GM19238 (cell line): ENCODE data around the gene SCAMP3.

ENCODE experiments used
- DNase-seq: peaks from one replicate; pipeline ENCODE4 v3.0.0; 2011; ENCODE audit warnings: low spot score; ENCODE audit not compliant: insufficient read length

The SCAMP3 gene

DNA sequence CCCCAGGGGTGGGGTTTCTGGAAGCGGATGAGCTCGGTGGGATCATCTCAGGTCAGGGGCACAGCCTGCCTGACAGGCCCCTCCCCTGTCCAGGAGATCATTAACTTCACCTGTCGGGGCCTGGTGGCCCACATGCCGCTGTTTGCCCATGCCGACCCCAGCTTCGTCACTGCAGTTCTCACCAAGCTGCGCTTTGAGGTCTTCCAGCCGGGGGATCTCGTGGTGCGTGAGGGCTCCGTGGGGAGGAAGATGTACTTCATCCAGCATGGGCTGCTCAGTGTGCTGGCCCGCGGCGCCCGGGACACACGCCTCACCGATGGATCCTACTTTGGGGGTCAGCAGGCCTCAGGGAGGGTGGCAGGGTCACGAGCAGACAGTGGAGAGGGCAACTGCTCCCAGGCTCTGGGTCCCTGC is 23.5 kb upstream of the SCAMP3 start:
- no peak for DNase-seq

DNA sequence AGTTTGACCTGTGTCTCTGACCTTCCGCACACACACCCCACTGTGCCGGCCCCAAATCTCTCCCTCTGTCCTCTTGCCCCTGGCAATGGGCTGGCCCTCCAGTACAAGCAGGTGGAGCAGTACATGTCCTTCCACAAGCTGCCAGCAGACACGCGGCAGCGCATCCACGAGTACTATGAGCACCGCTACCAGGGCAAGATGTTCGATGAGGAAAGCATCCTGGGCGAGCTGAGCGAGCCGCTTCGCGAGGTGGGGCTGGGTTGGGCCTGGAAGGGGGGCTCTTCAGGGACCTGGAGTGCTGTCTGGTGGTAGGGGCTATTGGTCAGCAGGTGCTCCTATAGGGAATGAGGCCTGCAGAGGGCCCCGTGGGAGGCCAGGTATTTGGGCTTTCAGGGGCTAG is 22.9 kb upstream of the SCAMP3 start:
- no peak for DNase-seq

DNA sequence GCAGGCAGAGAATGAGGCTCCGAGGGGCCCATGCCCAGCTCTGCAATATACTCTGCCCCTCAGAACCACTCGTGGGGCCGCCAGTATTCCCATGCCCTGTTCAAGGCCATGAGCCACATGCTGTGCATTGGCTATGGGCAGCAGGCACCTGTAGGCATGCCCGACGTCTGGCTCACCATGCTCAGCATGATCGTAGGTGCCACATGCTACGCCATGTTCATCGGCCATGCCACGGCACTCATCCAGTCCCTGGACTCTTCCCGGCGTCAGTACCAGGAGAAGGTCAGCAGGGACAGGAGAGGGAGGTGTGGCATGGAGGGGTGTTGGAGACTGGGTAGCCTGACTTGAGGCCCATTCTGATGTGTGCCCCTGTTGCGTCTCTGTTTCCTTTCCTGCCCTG is 22.3 kb upstream of the SCAMP3 start:
- DNase-seq = no peak

DNA sequence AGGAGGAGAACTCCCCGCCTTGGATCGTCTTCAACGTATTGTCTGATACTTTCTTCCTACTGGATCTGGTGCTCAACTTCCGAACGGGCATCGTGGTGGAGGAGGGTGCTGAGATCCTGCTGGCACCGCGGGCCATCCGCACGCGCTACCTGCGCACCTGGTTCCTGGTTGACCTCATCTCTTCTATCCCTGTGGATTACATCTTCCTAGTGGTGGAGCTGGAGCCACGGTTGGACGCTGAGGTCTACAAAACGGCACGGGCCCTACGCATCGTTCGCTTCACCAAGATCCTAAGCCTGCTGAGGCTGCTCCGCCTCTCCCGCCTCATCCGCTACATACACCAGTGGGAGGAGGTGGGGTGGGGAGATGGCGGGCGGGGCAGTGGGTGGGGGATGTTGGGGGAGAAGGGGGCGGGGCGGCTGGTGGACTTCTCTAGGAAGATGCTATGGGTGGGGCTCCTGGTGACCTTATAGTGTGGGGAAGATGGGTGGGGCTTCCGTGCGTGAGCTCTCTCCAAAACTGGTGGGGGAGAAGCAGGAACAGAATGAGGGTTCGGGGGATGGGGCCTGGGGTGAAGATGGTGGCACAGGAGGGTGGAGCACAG is 20.4 kb upstream of the SCAMP3 start:
- DNase-seq = no peak

DNA sequence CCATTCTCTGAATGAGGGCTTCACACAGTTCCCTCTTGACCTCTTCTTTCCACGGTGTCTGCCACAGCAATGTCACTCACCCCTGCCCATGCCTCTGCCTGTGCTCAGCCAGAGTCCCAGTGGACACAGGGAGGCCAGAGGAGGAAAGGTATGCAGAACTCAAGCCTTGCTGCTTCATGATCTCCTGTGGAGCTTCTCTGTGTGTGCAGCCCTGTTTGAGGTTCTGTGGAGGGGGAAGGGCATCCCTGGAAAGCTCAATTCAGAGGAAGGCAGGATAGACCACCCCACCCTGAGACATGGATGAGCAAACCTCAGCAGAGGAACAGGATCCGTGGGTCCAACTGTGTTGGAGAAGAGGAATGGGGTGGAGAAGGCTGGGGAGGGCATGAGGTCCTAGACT is 17.1 kb upstream of the SCAMP3 start:
- no peak for DNase-seq

DNA sequence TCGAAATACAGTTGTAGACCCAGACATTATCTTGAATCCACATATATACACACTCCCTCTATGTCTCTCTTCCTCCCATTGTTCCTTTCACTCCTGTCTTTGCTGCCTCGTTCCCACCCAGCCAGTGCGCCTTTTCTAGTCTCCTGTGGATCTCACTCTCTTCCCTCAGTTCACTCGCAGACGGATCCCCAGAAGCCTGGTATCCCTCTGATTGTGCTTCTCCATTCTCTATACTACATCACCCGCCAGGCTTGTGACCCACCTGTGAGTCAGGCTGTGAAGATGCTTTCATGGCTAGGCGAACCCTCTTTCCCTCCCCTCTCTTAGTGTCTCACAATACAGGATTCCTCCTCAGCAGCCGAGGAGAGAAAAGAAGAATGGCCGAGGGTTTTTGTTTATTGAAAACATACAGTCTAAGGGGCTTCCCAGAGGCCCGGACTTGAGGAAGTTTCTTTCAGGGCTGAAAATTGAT is 16.6 kb upstream of the SCAMP3 start:
- no peak for DNase-seq

DNA sequence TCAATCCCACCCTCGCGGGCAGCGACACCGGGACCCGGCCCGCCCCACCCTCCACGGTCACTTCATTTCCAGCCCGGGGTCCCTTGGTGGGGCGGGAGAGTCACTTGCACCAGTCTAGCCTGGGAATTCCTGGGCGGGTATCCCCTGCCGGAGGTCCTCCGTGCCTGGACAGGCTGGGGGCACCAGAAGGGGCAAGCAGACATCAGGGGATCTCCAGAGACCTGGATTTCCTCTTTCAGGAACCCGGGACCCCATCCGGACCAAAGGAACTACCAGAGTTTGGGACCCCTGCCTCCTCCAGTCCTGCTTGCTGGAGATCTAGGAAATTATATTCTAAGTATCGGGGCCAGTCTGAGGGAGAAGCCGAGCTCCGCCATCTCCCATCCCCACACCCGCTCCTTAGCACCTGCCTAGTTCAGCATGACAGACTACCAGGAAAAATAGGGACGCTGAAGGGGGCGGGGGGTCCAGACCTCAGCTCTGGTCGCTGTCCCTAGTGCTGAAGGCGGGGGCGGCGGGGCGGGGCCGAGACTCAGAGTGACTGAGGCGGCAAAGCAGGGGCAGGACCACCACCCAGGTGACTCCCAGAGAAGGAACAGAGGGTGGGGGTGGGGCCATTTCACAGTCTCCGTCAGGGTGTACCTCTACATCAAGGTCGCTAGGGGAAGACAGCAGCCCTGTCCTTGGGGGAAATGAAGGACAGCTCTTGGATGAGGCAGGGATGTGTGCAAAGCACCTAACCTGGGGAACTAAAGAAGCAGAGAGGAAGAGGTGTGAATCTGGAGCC is 15.9 kb upstream of the SCAMP3 start:
- peak; percentile 71 for DNase-seq

DNA sequence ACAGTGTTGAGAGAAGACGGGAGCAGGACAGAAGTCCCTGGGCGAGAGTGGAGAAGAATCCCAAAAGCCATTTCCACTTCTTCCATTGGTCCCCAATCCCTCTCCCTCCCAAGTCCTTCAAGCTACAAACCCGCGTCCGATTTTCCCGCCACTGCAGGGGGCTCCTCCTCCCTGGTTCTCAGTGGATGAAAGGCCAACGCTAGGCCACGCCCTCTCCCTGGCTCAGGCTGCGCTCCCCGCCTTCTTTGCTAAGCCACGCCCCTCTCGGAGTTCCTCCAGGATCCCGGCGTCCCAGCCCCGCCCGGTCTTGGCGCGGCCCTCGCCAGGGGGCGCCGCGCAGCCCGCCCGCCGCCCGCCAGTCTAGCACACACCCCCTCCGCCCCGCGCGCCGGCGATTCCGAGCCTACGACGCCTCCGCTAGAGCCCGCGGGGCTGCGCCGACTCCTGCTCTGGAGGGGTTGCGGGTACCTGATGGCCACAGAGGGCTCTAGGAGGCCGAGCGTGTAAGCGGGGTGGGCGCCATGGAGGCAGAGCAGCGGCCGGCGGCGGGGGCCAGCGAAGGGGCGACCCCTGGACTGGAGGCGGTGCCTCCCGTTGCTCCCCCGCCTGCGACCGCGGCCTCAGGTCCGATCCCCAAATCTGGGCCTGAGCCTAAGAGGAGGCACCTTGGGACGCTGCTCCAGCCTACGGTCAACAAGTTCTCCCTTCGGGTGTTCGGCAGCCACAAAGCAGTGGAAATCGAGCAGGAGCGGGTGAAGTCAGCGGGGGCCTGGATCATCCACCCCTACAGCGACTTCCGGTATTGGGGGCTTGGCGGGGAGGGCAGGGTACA is 15.1 kb upstream of the SCAMP3 start, which contains the start of gene HCN3:
TSS of gene HCN3 (plus strand) at position 394 of the 832 bp plus-strand sequence. CDS start at position 522, 128 bp downstream.
- DNase-seq = peak; percentile 98

DNA sequence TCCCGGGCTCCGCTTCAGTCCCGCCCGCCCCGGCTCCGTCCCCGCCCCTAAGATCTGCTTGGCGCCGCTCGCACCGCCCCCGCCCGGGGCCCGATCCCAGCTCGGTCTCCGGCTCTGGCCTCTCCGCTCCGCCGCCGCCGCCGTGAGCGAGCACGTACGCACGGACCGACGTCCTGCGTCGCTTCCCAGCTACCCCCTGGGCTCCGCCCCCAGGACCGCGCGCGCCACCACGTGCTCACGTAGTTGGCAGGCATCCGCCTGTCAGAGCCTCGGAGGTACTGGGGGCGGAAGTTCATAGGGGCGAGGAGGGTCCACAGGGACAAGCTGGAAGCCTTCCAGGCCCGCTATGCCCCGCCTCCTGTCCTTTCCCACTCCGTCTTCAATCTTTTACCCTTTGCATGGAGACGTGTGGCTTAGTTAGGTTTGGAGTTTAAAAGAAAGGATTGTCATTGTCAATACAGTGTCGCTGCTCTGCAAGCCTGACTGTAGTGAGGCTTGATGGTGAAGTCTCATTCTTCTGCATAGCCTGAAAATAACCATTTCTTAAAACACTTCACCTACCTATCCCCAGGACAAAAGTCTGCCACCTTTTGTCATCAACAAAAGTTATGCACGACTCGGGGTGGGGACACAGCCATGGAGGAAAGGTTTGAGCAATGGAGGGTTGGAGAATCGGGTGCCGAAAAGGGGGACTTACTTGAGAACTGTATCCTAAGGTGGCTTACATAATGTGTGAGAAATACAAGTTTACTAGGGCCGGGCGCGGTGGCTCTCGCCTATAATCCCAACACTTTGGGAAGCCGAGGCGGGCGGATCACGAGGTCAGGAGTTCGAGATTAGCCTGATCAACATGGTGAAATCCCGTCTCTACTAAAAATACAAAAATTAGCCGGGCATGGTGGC is 11.4 kb upstream of the SCAMP3 start, which contains the start of gene CLK2:
TSS of gene CLK2 (minus strand) at position 162 of the 903 bp plus-strand sequence. CDS start 2,527 bp downstream, outside the sequence.
- DNase-seq = peak; percentile 97

DNA sequence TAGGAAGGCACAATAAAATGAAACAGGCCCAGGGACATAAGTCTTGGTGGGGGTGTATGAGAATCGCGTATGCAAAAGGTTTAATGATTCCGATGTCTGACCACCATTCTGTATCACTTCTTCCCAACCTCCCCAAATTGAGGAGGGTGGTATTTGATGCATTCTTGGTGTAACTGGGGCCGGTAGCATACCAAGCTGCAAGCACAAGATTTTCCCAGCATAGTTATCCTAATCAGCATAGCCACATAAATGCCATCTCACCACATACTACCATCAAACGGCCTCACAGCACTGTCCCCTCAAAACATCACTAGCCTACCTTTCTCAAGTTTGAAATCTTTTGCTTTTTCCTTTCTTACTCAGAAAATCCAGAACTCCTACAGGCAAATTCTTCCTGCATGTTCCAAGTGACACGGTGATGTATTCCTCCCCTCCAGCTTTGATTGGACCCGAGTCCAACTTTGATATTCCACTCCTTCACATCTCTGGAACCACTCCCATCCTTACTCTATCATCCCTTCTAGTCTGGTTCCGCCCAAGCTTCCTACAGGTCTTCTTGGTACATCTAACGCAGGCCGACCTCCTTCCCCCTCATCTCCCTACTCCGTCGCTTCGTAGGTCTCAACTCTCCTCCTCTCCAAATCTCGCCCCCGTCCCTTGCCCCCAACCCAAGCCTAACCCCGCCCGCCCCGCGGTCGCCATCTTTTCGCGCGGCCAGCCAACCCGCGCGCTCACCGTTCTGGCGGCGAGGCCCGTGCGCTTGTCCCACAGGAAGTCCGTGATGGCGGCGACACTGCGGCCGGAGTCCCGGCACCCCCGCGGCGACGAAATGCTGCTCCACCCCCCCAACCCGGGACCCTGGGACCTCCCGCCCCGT is 10.5 kb upstream of the SCAMP3 start:
- peak; percentile 60 for DNase-seq

DNA sequence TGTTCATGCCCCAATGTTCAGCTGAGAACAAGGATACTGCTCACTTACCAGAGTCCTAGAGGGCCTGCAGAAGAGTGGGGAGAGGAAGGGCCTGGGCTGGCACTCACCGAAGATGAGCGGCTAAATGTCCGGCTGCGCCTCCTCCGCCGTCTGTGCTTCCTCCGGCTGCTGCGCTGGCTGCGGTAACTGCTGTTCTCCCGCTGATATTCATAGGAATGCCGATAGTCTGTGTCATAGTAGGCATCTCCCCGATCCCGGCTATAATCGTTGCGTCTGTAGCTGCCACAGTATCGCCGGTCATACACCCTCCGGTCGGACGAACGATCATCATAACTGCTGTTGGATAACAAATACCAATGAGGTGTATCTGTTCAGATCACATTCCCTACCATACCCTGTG is 7.2 kb upstream of the SCAMP3 start:
- no peak for DNase-seq

DNA sequence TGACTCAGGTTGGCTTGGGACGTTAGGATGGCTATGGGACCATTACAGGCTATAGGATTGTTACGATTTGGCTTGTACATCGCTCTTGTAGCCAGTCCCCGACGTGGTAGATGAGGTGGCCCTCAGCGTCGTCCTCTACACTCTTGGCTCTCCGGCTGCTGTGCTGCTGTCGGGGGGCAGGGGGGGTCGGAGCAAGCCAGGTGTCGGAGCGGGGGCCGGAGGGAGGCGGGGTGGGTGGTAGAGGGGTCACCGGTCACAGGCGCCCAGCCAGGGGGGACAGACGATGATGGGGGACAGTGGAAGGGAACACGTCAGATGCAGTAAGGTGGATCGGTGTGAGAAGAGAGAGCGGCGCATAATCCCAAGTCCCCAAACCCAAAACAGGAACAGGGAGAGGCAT is 6.5 kb upstream of the SCAMP3 start:
- no peak for DNase-seq

DNA sequence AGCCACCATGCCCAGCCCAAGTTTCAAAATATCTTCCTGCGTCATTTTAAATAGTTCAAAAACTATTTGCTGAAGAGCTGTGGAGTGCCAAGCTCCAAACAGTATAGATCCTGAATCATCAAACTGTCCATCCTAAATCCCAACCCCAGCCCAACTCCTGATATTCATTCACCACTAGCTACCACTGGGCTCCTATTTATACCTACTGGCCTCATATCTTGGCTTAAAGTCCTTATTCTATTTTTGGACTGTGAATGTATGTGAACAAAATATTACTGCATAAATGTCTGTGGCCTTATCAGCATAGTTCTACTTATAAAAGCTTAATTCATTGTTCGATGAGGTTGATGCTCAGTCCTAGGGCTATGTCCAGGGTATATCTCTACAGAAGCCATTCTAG is 5.2 kb upstream of the SCAMP3 start:
- no peak for DNase-seq

DNA sequence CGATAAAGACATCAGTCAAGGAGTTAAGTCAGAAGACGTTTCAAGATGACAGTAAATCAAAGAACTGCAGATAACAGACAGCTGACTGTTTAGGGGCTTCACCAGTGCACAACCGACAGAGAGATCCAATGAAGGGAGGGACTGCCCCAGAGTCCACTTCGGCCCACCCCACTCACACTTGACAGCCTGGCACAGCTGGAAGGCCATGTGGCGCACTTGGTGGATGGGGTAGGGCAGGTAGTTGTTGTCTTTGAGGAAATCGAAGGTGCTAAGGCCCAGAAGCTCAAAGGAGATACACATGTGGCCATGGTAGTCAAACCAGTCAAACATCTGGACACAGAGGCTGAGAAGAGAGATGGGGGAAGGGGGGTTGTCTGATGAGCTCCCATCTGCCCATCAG is 4.4 kb upstream of the SCAMP3 start:
- no peak for DNase-seq

DNA sequence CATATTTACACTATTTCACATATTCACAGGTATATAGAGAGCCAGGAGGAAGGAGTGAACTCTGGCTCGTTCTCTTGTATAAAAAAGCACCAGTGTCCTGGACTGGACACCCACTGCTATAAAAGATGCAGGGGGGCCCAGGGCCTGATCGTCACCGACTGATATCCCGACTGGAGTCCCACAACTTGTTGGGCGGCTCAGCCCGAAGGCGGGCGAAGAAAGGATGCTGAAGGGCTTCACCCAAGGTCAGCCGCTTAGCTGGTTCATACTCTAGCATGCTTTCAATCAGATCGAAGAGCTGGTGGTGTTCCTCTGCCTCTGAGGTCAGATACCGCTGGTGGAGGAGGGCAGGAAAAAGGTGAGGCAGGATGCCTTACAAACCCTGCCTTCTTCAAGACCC is 907 bp upstream of the SCAMP3 start:
- DNase-seq = no peak

DNA sequence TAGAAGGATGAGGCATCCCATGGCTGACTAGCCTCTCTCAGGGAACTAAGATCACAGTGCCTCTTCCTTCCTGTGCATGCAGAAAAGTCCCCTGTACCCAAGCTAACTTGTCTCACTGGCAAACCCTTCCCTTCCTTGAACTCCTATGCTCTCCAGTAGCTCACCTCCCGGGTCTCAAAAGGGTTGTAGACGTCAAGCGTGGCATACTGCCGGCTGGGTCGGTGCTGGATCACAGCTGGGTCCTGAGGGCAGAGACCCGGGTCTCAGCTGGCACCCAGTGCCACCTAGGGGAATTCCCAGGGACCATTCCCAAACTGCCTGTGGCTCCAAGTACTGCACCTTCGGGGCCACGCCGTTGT is 688 bp downstream of the SCAMP3 start:
- no peak for DNase-seq

DNA sequence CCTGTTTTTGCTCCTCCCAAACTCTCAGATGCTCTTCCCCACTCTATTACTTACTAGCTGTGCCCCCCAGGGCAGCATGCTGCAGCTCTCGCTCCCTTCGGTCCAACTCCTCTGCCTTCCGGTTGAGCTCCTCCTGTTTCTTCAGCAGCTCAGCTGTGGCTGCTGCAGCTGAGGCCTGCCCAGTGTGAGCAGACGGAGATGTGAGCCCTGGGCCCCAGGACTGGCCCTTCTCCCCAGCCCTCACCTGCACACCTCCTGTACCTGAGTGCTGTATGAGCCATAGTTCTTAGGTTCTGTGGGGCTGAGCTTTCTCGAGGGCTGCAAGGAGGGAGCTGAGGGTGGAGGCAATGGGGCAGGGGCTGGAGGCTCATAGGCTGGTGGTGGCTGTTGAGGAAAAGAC is 1.9 kb downstream of the SCAMP3 start:
- DNase-seq = no peak

DNA sequence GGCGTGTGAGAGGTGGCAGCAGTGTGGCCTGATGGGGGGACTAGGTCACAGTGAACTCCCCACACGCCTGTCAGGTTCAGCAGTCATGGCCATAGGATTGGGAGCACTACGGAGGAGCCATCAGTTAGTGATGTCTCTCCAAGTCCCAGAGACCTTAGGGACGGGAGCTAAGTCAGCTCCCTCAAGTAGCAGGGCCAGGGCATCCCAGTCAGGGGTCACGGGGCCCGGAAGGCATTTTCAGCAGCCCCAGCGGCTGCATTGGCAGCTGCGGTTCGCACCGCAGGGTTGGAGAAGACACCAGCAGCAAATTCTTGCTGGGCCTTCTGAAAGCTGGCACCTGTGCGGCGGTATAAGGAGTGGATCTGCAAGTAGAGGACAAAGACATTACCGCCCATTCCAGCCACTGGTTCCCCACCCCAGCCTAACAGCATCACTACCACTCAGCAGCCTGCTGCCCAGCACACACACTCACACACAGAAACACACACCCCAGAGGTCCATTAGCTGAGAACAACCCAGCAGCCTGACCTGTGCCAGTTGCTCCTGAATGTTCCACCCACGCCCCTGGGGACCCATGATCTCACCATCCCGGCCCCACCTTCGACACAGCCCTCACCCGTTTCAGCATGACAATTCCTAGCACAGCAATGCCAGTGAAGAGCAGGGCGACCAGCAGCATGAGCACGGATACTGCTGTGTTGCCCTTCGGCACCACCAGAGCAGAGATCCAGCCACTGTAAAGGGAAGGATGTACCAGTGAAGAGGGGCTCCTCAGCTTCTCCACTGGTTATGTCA is 5.9 kb downstream of the SCAMP3 start:
- DNase-seq = no peak
